LHCN-M2 (cell line): ENCODE measurements around the gene PC. TPM values are rescaled to one million over a fixed set of nuclear protein-coding genes. Genes with fewer than 3 reads are reported as not detected.
"Not testable (repeated sequence)": the region's sequence is repeated elsewhere in the genome, so short reads cannot be mapped to it uniquely, and the experiment has no call there.

ENCODE experiments used
- DNase-seq: peaks from one replicate; pipeline ENCODE4 v3.0.0-alpha.2; 2012; ENCODE audit warnings: low read depth
- total RNA-seq: library from RNA; depleted of rRNA; stranded (reverse); fragments of >200 nt; gene quantifications from 2 replicates; pipeline ENCODE4 v1.2.3, GENCODE V29; 2014

PC gene
- total RNA-seq, 1 experiment from 2014 or later, result 6.3 TPM

DNA sequence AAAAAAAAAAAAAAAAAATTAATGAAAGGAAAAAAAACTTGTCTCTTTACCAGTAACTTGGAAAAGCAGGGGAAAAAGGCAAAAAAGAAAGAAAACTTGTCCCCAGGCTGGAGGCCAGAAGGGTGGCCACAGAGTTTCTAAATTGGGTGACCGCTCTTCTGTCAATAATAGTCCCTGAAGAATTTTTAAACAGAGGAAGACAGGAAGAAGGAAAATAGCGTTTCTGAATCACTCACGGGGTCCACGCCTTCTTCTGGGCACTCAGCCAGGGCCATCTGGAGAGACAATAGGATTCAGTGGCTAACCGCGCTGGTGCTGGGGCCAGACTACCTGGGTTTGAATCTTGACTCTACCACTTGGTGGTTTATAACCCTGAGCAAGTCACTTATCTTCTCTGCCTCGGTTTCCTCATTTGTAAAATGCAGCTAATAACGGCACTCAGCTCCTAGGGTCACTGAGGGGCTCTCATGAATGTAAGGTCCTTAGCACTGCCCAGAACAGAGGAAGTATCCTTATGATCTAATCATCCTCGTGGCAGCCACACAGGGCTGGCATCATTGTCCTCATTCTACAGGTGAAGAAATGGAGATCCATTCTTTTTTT, 23.9 kb upstream of the PC start:
- peak; percentile 92 for DNase-seq

DNA sequence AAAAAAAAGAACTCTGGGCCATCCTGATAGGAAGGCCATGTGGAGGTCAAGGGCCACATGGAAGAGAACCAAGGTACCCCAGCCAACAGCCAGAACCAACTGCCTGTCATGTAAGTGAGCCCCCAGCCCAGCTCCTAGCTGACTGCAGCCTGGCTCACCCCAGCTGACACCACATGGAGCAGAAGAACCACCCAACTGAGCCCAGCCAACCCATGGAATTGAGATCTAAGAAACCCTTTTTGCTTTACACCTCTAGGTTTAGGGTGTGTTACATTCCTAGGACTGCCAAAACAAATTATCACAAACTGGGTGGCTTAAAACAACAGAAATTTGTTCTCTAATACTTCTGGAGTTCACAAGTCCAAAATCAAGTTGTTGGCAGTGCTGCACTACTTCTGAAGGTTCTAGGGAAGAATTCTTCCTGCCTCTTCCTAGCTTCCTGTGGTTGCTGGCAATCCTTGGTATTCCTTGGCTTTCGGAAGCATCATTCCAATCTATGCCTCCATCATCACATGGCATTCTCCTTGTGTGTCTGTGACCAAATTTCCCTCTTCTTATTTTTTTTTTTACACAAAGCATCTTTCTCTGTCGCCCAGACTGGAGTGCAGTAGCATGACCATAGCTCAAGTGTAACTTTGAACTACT, 21.3 kb upstream of the PC start:
- no peak for DNase-seq

DNA sequence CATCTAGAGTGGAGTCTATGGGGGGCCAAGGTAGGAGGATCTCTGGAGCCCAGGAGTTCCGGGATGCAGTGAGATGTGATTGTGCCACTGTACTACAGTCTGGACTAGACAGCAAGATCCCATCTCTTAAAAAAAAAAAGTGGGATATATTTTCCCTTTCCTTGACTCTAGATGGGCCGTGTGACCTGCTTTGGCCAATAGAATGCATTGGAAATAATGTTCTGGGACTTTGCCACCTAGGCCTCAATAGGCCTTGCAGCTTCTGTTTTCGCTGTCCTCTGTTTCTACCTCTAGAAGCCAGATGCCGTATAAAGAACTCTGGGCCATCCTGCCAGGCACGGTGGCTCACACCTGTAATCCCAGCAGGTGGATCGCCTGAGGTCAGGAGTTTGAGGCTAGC, 20.5 kb upstream of the PC start:
- no peak for DNase-seq

DNA sequence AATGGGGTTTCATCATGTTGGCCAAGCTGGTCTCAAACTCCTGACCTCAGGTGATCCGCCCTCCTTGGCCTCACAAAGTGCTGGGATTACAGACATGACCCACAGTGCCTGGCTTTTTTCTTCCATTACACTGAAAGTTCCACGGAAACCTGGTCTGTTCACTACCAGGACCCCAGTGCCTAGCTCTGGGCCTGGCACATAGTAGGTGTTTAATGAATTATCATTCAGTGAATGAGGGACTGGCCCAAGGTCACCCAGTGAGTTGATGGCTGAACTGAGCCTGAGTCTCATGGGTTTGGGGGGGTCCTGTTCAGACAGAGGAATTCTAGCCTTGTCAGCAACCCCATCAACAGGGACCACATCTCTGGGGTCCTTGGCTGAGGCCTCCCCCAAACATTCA, 20.0 kb upstream of the PC start:
- DNase-seq, result no peak

DNA sequence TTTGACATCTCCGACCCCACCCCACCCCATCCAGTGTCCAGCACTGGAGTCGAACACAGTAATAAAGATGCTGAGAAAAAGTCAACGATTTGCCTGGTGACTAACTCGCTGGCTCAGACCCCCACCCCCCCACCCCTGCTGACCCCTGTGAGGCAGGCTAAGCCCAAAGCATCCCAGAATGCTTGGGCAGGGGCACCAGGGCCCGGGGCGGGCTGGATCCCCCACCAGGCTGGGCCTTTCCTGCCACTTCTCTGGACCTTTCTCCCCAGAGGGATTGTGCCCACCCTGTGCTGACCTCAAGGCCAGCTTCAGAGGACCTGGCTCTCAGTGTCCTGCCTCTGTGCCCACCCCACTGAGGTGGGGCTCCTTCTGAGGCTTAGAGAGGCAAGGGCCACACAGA, 18.7 kb upstream of the PC start:
- DNase-seq, result no peak

DNA sequence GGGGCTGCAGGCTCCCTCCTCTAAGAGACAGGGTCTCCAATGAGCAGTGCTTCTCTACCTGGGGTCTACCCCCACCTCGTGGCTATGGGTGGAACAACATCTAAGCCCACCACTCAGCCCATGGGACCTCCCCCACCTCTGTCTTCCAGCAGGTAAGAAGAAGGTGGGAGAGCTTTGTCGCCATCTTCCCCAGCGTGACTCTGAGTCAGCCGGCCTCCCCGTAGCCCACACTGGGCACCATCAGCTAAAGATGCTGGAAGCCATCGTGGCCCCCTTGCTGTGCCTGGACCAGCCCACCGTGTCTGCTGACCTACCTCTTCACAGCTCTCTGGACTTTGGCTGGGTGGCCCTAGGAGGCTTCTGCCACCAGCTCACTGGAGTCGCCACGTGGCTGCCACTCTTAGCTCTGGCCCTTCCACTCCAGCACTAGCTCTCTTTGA, 17.9 kb upstream of the PC start:
- no peak for DNase-seq

DNA sequence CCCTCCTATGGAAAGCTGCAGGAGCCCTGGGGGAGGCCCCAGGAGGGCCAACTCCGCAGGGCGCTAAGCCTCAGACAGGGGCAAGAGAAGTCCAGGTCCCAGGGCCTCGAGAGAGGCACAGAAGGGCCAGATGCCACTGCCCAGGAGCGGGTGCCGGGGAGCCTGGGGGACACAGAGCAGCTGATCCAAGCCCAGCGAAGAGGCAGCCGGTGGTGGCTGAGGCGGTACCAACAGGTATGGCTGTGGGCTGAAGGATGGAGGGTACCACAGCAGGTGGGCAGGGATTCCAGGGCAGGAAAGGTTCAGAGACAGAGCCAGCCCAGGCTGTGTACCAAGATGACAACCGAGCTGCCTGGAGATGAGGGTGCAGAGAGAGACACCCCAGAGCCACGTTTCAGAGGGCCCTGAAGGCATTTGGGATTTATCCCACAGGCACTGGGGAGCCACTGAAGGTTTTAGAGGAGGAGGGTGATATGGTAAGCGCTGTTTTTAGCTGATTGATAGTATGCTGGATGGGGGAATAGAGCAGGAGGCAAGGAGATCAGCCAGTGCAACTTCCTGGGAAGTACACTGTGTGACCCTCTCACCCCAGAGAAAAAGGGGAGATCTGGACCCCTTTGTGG, 17.3 kb upstream of the PC start:
- no peak for DNase-seq

DNA sequence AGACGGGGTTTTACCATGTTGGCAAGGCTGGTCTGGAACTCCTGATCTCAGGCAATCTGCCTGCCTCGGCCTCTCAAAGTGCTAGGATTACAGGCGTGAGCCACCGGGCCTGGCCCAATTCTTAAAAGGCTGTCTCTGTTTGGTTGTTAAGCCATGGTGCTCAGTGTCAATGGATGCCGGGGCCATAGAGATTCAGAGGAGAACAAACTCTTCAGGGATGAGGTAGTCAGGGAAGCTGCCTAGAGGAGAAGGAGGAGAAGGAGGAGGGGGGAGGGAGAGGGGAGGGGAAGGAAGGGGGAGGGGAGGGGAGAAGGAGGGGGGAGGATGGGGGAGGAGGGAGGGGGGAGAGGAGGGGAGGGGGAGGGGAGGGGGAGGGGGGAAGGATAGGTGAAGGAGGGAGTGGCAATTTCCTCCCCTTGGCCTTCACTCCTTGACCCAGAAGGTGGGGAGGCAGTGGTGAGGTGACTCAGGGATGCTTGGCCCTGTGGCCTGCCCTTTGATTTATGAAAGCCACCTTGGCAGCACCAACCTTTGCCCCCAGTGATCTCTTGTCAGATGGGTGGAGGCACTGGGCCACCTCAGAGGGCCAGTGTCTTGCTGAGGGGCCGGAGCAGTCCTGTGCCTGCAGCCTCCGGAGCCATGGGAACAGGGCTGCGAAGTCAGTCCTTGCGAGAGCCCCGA, 16.7 kb upstream of the PC start, which contains the start of gene C11orf86:
TSS of gene C11orf86 (plus strand) at position 581 of the 681 bp plus-strand sequence. CDS start at position 640, 59 bp downstream.
- no peak for DNase-seq

DNA sequence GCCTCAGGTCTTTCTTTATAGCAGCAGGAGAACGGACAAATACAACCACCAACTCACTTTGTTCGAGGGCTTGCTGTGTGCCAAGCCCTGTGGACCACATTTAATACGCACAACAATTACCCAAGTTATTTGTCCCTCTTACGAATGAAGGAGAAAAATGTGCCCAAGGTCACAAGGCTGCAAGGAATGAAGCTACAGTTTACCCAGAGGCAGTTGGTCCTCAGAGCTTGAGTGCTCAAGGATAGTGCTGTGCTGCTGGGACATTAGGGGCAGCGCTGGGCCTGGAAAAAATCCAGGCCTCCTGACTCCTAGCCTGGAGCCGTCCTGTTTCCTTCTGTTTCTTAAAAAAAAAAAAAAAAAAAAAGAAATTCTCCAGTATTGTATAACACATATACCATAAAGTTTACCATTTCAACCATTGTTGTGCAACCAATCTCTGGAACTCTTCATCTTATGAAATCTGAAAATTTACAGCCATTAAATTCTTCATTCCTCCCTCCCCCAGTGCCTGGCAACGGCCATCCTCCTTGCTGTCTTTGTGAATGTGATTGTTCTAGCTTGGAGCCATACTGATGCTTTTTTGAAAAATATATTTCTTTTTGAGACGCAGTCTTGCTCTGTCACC, 15.9 kb upstream of the PC start:
- DNase-seq, result no peak

DNA sequence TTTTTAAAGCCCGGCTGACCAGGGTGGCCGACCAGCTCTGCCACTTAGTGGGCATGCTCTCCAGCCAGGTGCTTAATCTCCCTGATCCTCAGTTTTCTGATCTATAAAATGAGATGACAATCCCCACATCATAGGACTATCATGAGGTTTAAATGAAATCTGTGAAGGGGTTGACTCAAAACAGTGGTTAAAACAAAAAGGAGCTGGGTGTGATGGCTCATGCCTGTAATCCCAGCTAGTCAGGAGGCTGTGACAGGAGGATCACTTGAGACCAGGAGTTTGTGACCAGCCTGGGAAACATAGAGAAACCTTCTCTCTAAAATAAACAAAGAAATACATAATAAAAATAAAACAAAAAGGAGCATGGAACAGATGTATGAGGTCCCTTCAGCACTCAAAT, 13.3 kb upstream of the PC start:
- DNase-seq, result no peak

DNA sequence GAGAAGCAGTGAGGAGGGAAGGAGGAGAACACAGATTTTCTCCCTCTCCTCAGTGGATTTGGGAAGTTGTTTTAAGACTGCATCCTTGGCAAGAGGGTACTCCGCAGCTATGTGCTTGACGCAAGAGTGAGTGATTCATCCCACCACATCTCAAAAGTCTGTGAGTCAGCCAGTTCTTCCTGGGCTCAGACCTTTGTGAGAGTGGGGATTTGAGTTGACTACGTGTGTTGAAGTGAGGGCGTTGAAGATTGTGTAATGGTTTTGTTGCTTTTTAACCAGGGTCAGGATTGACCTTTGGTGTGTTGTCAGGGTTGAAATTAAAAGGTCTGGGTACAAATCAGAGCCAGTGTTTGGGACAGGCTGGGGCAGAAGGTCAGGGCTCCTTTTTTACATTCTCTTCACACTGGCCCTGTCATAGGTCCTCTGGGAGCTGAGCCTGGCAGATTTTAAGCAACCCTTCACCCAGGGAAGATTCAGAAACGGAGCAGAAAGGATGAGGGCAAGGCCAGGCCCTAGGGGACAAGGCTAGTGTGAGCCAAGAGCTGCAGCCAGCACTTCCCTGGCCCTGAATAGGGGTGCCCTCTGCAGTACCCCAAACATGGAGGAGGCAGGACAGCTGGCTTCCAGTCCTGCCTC, 12.7 kb upstream of the PC start:
- DNase-seq, result peak; percentile 99

DNA sequence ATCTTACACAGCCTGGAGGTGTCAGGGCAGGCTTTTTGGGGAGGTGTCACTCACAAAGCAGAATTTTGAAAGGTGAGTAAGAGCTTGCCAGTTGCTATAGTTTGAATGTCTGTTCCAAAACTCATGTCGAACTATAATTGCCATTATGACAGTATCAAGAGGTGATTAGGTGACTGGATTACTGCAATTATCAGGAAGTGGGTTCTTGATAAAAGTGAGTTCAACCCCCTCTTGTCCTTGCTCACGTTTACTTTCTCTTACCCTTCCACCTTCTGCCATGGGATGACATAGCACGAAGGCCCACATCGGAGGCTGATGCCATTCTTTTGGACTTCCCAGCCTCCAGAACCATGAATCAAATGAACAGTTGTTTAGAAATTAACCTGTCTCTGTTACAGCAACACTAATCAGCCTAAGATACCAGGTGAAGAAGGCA, 12.2 kb upstream of the PC start:
- no peak for DNase-seq

DNA sequence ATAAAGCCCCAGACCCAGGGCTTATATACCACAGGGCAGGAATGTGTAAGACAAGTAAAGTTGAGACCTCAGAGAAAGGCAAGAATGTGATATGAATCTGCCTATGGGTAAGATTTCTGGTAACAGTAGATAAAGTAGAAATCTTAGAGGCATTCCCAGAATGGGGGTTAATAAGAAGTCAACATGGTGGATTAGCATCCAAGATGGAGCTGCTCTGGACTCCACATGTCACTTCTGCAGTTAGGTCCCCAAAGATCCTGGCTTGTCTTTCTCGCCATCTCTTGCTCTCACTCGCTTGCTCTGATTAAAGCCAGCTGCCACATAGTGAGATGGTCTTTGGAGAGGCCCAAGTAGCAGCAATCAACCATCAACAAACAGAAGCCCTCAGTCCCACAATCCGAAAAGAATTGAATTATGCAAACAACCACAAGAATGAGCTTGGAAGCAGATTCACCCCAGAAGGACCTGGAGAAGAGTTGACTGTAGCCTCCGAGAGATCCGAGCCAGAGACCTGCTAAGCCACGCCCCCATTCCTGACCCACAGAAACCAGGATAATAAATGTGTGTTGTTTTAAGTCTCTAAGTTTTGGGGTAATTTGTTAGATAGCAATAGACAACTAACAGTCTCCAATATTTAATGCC, 11.5 kb upstream of the PC start:
- DNase-seq, result no peak

DNA sequence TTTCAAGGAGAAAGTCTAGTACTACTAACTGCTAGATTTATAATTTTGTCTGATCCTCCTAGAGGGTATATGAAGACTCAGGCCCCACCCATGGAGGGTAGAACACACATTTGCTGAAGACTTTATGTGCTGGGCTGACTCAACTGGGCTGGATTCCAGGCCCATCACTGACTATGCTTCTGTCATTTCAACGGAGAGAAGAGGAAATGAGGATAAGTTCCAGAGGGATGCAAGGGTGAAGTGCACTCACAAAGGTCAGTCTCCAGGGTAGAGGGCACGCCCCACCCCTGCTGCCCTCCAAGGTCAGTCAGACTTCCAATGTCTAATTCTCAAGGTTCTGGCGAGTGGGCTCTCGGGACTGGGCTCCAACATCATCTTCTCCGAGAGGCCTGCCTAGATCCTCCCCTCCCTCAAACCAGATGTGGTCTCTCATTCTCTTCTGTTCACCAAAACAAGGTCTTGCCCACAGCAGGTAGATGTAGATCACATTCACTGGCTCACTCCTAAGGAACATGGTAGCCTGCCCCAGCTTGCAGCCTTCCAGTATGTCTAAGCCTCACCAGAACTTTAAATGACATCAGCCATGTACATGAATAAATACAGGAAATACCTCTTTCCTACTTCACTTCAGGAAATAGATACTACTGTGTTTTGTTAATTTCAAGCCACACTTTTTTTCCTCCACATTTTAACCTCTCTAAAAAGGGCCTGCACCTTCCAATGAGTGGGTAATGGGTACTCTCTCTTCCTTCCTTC, 9.7 kb upstream of the PC start:
- peak; percentile 78 for DNase-seq

DNA sequence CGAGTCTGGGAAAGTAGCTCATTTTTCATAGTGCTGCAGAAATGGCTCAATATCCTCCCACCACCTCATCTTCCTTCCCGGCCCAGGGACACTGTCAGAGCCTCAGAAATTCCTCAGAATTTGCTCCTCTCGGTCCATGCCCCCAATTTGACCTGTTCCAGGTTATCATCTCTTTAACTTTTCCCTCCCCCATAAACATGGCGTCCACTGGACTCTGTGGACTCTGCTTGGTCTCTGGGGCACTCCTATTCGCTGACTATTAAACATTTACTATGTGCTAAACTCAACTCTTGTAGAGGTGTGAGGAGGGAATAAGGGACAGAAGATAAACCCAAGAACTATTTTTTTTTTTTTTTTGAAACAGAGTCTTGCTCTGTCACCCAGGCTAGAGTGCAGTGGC, 8.2 kb upstream of the PC start:
- no peak for DNase-seq

DNA sequence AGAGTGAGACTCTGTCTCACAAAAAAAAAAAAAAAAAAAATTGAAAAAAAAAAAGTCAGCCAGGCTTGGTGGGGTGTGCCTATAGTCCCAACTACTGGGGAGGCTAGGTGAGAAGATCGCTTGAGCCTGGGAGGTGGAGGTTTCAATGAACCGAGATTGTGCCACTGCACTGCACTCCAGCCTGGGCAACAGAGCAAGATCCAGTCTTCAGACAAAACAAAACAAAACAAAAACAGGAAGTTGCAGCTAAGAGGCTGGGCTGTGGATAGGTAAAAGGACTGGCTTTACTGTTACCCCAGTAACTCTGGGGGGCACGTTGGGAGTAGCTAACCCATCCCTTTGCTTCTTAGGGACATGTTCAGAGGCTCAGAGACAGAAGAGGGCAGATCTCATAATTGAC, 6.3 kb upstream of the PC start:
- no peak for DNase-seq

DNA sequence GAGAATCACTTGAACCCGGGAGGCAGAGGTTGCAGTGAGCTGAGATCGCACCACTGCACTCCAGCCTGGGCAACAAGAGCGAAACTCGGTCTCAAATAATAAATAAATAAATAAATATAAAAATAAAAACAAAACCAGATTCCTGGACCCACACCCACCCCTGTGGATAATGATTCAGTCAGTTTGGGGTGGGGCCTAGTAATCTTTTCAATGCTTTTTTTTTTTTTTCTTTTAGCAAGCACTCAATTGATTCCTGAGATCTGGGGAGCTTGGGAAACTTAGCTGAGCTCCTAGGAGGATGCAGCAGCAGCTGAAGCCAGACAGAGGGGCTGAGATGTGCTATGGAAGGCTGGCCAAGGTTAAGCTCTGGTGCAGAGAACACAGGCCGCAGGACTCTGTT, 4.6 kb upstream of the PC start:
- no peak for DNase-seq

DNA sequence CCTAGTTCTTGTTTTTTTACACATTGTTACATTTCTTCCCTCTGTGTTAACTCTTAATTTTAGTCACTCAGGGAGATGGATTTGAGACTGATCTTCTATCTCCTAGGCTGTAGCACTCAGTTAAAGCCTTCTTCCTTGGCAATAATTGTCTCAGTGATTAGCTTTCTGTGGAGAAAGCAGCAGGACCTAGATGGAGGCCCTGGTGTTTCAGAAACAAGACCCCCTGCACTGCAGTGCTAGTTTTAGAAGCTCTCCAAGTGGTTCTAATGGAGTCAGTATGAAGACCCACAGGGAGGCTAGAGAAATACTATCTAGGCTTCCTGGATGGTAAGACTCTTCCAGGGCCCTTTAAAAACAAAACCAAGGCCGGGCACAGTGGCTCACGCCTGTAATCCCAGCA, 4.1 kb upstream of the PC start:
- DNase-seq, result no peak

DNA sequence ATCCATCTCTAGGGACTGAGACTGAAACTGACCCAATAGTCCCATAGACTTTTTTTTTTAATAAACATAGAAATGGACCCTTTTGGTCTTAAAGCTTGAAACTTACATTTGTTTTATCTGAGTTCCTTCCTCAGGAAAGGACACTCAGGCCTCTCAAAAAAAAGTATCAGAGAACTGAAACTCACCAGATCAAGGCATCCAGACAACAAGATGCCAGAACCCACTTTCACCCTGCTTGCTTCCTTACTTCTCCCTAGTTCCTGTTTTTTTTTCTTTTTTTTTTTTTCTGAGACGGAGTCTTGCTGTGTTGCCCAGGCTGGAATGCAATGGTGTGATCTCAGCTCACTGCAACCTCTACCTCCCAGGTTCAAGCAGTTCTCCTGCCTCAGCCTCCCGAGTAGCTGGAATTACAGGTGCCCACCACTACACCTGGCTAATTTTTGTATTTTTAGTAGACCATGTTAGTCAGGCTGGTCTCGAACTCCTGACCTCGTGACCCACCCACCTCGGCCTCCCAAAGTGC, 3.6 kb upstream of the PC start:
- DNase-seq, result not testable (repeated sequence)

DNA sequence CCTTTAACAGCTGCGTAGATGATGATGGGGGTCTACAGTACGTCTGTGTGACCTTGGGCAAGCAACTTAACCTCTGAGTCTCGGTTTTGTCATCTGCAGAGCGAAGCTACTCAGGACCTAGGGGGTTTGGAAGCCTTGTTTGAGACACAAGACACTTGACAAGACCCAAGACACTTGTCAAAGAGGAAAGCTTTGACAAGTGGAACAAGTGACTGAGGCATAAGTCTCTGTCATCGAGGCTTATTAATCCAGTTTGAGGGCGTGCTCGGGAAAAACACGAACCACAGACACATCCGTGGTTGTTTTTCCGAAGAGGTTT, 732 bp upstream of the PC start:
- DNase-seq, result no peak

DNA sequence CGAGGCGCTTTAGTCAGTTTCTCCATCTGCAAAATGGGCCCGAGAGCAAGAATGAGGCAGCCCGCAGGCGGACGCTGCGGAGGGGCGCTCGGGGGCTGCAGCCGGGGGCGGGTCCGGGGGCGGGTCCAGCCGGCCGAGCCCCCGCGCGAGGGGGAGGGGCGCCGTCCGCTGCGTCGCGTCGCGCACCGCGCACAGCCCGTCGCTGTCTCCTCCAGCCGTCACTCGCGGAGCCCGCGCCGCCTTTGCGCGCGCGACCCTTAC, 282 bp downstream of the PC start:
- DNase-seq, result no peak
